ENCODE results near the gene TMEM178B.

DNA sequence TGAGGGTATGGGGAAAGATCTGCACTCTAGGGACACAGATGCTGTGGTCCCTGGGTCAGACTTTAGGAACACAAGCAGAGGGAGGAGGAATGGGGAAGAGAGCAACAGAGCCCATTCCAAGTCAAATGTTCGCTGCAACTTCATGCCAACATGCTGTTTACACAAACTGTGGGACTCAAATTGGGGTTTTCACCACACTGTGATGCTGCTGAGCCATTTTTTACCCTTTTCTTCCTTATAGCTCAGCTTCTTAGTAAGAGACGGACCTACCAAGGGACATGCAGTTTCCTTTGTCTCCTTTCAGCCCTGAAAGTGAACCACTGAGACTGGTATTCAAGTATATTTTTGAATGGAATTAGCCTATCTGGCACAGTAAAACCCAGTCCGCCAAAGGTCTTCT lies 413.1 kb downstream of the TMEM178B start:
- TF ChIP-seq, protein P1, sequence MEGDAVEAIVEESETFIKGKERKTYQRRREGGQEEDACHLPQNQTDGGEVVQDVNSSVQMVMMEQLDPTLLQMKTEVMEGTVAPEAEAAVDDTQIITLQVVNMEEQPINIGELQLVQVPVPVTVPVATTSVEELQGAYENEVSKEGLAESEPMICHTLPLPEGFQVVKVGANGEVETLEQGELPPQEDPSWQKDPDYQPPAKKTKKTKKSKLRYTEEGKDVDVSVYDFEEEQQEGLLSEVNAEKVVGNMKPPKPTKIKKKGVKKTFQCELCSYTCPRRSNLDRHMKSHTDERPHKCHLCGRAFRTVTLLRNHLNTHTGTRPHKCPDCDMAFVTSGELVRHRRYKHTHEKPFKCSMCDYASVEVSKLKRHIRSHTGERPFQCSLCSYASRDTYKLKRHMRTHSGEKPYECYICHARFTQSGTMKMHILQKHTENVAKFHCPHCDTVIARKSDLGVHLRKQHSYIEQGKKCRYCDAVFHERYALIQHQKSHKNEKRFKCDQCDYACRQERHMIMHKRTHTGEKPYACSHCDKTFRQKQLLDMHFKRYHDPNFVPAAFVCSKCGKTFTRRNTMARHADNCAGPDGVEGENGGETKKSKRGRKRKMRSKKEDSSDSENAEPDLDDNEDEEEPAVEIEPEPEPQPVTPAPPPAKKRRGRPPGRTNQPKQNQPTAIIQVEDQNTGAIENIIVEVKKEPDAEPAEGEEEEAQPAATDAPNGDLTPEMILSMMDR (IDR thresholded peaks at IDR 0.05), result no peak
- TF ChIP-seq, protein P2, sequence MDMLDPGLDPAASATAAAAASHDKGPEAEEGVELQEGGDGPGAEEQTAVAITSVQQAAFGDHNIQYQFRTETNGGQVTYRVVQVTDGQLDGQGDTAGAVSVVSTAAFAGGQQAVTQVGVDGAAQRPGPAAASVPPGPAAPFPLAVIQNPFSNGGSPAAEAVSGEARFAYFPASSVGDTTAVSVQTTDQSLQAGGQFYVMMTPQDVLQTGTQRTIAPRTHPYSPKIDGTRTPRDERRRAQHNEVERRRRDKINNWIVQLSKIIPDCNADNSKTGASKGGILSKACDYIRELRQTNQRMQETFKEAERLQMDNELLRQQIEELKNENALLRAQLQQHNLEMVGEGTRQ (IDR thresholded peaks at IDR 0.05; ENCODE audit: borderline replicate concordance, low read depth, low read length), result no peak

Data from SK-N-SH (cell line).